ENCODE data around the gene TSPAN12. TPM values are rescaled to one million over a fixed set of nuclear protein-coding genes. Genes with fewer than 3 reads are reported as not detected.

The TSPAN12 gene
- polyA plus RNA-seq, 4 donors = 18.1 to 183 (median 167) TPM

GRCh38 chr7:120770206-120770605 is 87.7 kb downstream of the TSPAN12 start:
- no peak for DNase-seq (ENCODE audit: low read depth in 4 of 4, low spot score in 3 of 4)

DNA sequence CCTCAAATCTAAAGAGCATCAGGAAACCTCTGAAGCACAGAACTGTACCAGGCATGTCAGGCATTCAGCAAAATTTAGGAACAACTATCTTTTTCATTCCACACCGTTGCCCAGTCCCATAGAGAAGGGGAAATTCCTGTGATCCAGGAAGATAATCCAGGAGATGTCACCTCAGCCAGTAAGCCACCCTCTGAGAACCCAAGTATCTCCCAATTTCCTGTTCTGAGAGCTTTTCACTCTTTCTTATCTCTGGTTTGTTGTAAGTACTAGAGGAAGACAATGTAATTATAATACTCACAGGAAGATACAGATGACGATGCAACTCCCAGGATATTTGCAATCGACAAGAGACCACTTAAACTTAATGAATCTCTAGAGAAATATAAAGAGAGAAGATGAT is 97.1 kb downstream of the TSPAN12 start:
- DNase-seq (ENCODE audit: low read depth in 4 of 4, low spot score in 3 of 4) = no peak

DNA sequence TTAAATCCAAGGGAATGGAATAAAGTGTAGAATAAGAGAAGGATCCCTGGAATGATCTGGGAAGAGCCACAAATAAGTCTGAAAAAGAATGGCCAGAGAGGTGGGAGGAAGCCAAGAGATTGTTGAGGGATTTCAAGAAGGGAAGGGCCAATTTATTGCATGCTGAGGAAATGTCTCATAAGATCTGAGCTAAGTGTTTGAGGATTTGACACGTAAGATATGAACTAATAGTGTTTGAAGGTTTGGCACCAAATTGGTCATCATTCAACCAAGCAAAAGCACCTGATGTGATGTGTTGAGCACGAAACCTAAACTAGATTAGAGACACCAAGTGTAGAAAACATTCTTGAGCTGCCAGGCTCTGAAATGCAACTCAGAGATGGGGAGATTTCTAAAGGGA is 97.9 kb downstream of the TSPAN12 start:
- no peak for DNase-seq (ENCODE audit: low read depth in 4 of 4, low spot score in 3 of 4)

- no peak for DNase-seq (ENCODE audit: low read depth in 4 of 4, low spot score in 3 of 4)
Measured at GRCh38 chr7:120743128-120743527, 114.8 kb downstream of the TSPAN12 start.

- no peak for DNase-seq (ENCODE audit: low read depth in 4 of 4, low spot score in 3 of 4)
Measured at GRCh38 chr7:120742372-120742771, 115.6 kb downstream of the TSPAN12 start.

DNA sequence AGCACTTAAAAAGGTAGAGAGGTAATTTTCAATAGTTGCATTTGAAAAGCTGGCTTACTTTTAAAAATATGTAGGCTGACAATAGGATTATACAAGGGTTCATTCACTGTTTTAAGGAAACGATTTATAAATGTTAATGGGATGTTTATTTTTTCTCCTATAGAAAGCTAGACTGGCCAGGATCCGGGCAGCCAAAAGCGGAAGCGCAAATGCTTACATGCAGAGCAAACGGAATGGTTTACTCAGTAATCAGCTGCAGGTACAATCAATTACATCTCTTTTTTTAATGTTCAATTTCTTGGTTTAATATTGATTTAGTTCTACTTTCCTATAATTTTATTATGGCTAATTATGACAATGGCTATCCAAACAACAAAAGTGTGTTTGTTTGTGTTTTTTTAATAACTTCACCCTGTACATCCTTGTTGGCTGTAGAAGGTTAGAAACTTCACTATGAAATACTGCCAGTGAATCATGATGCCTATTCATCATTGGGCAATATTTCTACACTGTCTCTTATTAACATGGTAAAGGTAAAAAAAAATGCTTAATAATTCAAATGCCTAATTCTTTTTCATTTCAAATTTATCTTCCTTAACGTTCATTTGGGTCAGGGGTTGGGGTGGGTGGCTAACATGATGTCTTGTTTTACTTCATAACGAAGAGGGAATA is 116.4 kb downstream of the TSPAN12 start:
- DNase-seq (ENCODE audit: low read depth in 4 of 4, low spot score in 3 of 4) = no peak

DNA sequence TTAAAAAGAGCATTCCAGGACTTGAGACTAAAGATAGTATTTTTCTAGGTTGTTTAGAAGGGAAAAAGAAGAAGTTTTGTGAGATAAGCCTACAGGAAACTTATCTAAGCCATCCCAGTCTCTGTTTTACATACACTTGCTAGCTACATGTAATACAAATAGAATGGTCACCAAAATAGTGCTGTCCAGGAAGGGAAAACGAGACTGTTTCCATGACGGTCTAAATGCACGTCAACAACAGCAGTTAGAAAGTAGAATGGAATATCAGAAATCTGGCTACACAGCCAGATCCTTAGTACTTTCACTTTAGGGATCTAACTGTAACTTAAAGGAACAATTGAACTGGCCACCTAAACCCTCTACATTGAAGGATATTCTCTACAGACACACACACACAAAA is 117.6 kb downstream of the TSPAN12 start:
- no peak for DNase-seq (ENCODE audit: low read depth in 4 of 4, low spot score in 3 of 4)

- DNase-seq (ENCODE audit: low read depth in 4 of 4, low spot score in 3 of 4) = no peak
Measured at GRCh38 chr7:120738816-120739215, 119.1 kb downstream of the TSPAN12 start.

Other genes starting within 250 kb of the TSPAN12 start
- gene ING3, start 92.6 kb upstream of the TSPAN12 start, polyA plus RNA-seq (ENCODE audit: insufficient read length in 4 of 4) = 10 to 100 TPM; 34.5 to 49.2 (median 37.9) TPM
- 10 to 100 TPM; 33.4 to 50.9 (median 36.8) TPM for gene CPED1, start 130.6 kb upstream of the TSPAN12 start, polyA plus RNA-seq (ENCODE audit: insufficient read length in 4 of 4)